Measurements from ENCODE around the gene CD79B. TPM values are rescaled to one million over a fixed set of nuclear protein-coding genes. Genes with fewer than 3 reads are reported as not detected.
"Not testable (repeated sequence)": the region's sequence is repeated elsewhere in the genome, so short reads cannot be mapped to it uniquely, and the experiment has no call there.

Gene CD79B
- total and polyA plus RNA-seq, 2 of the 13 experiments (the other 11 are each of a cell fraction or from before 2014, with no cell fraction given), result not detected

DNA sequence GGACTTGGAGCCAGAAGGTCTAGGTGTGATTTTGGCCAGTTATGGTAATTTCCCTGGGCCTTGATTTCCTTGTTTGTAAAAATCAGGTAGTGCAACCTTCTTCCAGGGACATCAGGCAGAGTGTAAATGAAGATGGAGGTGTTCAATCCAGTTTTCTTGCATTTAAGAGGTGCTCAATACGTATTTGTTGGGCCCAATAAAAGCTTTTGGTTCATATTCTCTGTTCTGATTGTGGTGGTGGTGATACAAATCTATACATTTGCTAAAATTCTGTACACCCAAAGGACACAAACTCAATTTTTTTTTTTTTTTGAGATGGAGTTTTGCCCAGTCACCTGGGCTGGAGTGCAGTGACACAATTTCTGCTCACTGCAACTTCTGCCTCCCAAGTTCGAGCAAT, 6.0 kb downstream of the CD79B start (continued):
- TF ChIP-seq MIER2 (CRISPR knock-in tag; IDR thresholded peaks at IDR 0.05), result no peak

DNA sequence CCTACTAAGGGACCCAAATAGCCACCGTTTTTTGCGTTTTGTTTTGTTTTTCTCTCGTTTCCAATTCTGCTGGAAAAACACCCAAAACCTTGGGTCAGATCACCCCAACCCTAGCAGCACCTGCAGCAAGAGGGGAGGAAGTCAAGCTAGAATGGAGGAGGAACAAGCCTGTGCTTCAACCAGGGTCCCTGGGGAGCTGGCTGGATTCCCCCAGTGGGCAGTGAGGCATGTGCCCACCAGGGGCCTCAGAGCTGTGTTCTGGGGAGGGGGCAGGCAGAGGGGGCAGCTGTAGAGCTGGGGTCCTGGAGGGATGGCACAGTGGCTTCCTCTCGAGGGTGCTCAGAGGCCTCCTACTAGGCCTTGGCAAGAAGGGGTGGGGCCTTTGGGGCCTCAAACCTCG, 6.5 kb downstream of the CD79B start:
- Histone ChIP-seq H3K27me3 (ENCODE audit: control insufficient read depth in 1 of 2, insufficient read depth in 2 of 2, low read length in 2 of 2) (peaks cover 18 to 49% of the 10 kb centered on the region in 2 experiments), H3K4me1 (ENCODE audit: insufficient read depth, low read length) (peaks cover 8% of the 10 kb centered on the region), H2AFZ (ENCODE audit: low read length) (no peak overlapping the region), H3K79me2 (ENCODE audit: insufficient read depth, low read length) (no peaks in the 10 kb centered on the region), H3K27ac (ENCODE audit: extremely low read length, insufficient read depth, low read length) (no peak overlapping the region), H3K9ac (ENCODE audit: insufficient read depth, low read depth, low read length) (no peak overlapping the region), H3K4me3 (replicated peaks in 1 of 3; ENCODE audit: insufficient read depth in 1 of 3, low read depth in 2 of 3, low read length in 3 of 3) (no peak overlapping the region), H4K20me1 (ENCODE audit: insufficient read depth, low read length) (no peaks in the 10 kb centered on the region; the same call in 1 of the 2 replicates), H3K9me3 (ENCODE audit: low read length) (no peaks in the 10 kb centered on the region), H3K4me2 (ENCODE audit: low read depth, low read length) (no peak overlapping the region), H3K36me3 (replicated peaks in 1 of 2; ENCODE audit: control insufficient read depth in 1 of 2, insufficient read depth in 2 of 2, low read length in 2 of 2) (no peaks in the 10 kb centered on the region)
- ChIA-PET POLR2A (no interaction called here), CTCF (ENCODE audit: low intra/inter-chr PET ratio, low total read pairs) (no interaction called here)
- BruUV-seq (replicated peaks), result no TSS peak
- no peak for DNase-seq (ENCODE audit: low spot score)
- 4% methylated on average over 5 of the region's 5 CpGs for WGBS (ENCODE audit: low lambda C conversion rate)
- FAIRE-seq, result no peak
- in situ Hi-C loops (cut with HindIII; ENCODE audit: extremely low pct_ligation_motif_present, low pct_unique_long_range_greater_than_20kb), result loop anchor here (10.0 kb wide), 1 partner anchor 209 kb away; the partner anchor contains the start of gene ERN1
- ATAC-seq, result no peak
- TF ChIP-seq RFXANK (CRISPR knock-in tag; IDR thresholded peaks at IDR 0.05) (no peak), ZNF547 (CRISPR knock-in tag; IDR thresholded peaks at IDR 0.05) (no peak), GFI1 (CRISPR knock-in tag; IDR thresholded peaks at IDR 0.05; ENCODE audit: borderline replicate concordance) (no peak), ZNF350 (CRISPR knock-in tag; IDR thresholded peaks at IDR 0.05; ENCODE audit: borderline replicate concordance, low read depth) (no peak), SATB2 (CRISPR knock-in tag; IDR thresholded peaks at IDR 0.05) (no peak), NBN (conservative IDR thresholded peaks at IDR 0.05) (no peak), ZNF567 (CRISPR knock-in tag; IDR thresholded peaks at IDR 0.05; ENCODE audit: borderline replicate concordance) (no peak), ZSCAN31 (CRISPR knock-in tag; IDR thresholded peaks at IDR 0.05; ENCODE audit: low read depth) (no peak)
- intact Hi-C loops (cut with micrococcal nuclease; ENCODE audit: unreplicated experiment), result no loop called here

DNA sequence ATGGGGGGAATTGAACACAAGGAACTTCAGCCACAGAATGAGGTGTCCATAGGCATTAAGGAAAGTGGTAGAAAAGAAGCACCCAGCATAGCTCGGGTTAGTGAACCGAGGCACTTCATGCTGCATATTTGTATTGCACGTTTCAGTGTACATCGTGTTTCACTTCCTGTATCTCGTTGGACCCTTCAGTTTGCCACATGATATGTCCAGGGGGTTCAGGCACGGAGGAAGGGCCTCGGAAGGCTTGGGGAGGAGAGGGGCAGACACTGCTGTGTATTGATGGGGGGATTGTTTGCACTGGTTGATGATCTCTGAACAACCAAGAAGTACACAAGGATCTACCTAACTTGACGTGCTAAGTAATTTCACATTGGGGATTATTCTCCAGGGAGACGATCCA, 9.7 kb downstream of the CD79B start:
- FAIRE-seq; CTCF ChIA-PET (ENCODE audit: low intra/inter-chr PET ratio, low total read pairs): not testable (repeated sequence)
- 14% methylated on average over 9 of the region's 9 CpGs for WGBS (ENCODE audit: low lambda C conversion rate)

DNA sequence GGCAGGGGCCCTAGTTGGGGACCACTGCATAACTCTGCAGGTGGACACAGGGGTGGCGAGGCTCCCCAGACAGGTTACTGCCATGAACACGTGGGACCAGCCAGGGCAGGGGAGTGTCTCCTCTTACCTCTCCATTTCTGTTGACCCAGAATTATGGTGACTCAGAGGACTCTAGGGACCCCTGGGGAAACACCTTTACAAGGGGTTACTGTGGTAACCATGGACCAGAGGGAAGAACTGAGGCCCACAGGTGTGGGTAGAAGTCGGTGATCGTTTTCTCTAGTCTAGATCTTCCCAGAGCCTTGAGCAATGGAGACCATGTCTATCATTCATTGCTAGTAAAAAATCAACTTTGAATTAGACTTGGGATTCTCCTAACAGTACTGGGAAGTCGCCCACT, 11.4 kb downstream of the CD79B start:
- CTCF ChIA-PET (ENCODE audit: low intra/inter-chr PET ratio, low total read pairs), result interaction anchor here (2.1 to 2.6 kb wide), 2 partner anchors 30 to 70 kb away, joined by 16 to 27 read pairs; no protein-coding TSS in a partner anchor
- WGBS (ENCODE audit: low lambda C conversion rate), result 33% methylated on average over 5 of the region's 5 CpGs
- H4K20me1 ChIP-seq (ENCODE audit: insufficient read depth, low read length); intact Hi-C loops (cut with micrococcal nuclease; ENCODE audit: unreplicated experiment); H3K36me3 ChIP-seq (replicated peaks in 1 of 2; ENCODE audit: control insufficient read depth in 1 of 2, insufficient read depth in 2 of 2, low read length in 2 of 2); POLR2A ChIA-PET; H3K9ac ChIP-seq (ENCODE audit: insufficient read depth, low read depth, low read length); ATAC-seq; H3K4me3 ChIP-seq (replicated peaks in 1 of 3; ENCODE audit: insufficient read depth in 1 of 3, low read depth in 2 of 3, low read length in 3 of 3); H3K27ac ChIP-seq (ENCODE audit: extremely low read length, insufficient read depth, low read length); BruUV-seq (replicated peaks); H3K79me2 ChIP-seq (ENCODE audit: insufficient read depth, low read length); H3K4me2 ChIP-seq (ENCODE audit: low read depth, low read length); H2AFZ ChIP-seq (ENCODE audit: low read length); H3K9me3 ChIP-seq (ENCODE audit: low read length); FAIRE-seq; DNase-seq (ENCODE audit: low spot score): not testable (repeated sequence)
- in situ Hi-C loops (cut with HindIII; ENCODE audit: extremely low pct_ligation_motif_present, low pct_unique_long_range_greater_than_20kb), result loop anchor here (10.0 kb wide), 1 partner anchor 214 kb away; the partner anchor contains the start of gene ERN1
- Histone ChIP-seq H3K4me1 (ENCODE audit: insufficient read depth, low read length) (peaks cover 16% of the 10 kb centered on the region), H3K27me3 (ENCODE audit: control insufficient read depth in 1 of 2, insufficient read depth in 2 of 2, low read length in 2 of 2) (peaks cover 0 to 26% of the 10 kb centered on the region in 2 experiments; a peak in 4 of 5 replicates)

More for the DNA sequence above, 9.7 kb downstream of the CD79B start:
- peaks cover 0 to 23% of the 10 kb centered on the region in 2 experiments; a peak in 4 of 5 replicates for H3K27me3 ChIP-seq (ENCODE audit: control insufficient read depth in 1 of 2, insufficient read depth in 2 of 2, low read length in 2 of 2)
- H3K4me2 ChIP-seq (ENCODE audit: low read depth, low read length); H3K9me3 ChIP-seq (ENCODE audit: low read length); H3K36me3 ChIP-seq (replicated peaks in 1 of 2; ENCODE audit: control insufficient read depth in 1 of 2, insufficient read depth in 2 of 2, low read length in 2 of 2); intact Hi-C loops (cut with micrococcal nuclease; ENCODE audit: unreplicated experiment); BruUV-seq (replicated peaks); H3K79me2 ChIP-seq (ENCODE audit: insufficient read depth, low read length); H3K27ac ChIP-seq (ENCODE audit: extremely low read length, insufficient read depth, low read length); POLR2A ChIA-PET; H3K9ac ChIP-seq (ENCODE audit: insufficient read depth, low read depth, low read length); DNase-seq (ENCODE audit: low spot score); H2AFZ ChIP-seq (ENCODE audit: low read length); H4K20me1 ChIP-seq (ENCODE audit: insufficient read depth, low read length); H3K4me3 ChIP-seq (replicated peaks in 1 of 3; ENCODE audit: insufficient read depth in 1 of 3, low read depth in 2 of 3, low read length in 3 of 3); ATAC-seq: not testable (repeated sequence)
- in situ Hi-C loops (cut with HindIII; ENCODE audit: extremely low pct_ligation_motif_present, low pct_unique_long_range_greater_than_20kb), result loop anchor here (10.0 kb wide), 1 partner anchor 212 kb away; the partner anchor contains the start of gene ERN1
- H3K4me1 ChIP-seq (ENCODE audit: insufficient read depth, low read length), result peaks cover 16% of the 10 kb centered on the region
